Measurements from ENCODE around the gene TAOK1.

Gene TAOK1

DNA sequence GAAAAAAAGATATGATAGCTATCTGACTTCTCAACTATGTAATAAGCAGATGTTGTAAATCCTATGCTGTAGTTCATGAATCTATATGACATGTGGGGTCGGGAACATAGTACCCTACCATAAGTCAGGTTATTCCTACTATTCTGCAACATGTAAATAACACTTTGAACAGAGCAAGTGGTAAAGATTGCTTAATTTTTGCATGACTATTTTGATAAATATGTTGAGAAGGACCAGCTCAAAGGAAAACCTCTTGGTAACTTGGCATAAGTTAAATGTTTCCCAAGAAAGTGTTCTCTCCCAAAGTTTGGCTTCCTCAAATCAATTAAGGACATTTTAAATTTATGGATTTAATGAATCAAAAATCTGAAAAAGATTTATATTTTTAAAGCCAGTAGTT lies 114.5 kb downstream of the TAOK1 start:
- TF ChIP-seq CEBPB (IDR thresholded peaks at IDR 0.05) (no peak), TCF12 (IDR thresholded peaks at IDR 0.05; ENCODE audit: low read depth) (no peak), FOXM1 (IDR thresholded peaks at IDR 0.05; ENCODE audit: borderline replicate concordance, low read depth) (no peak), RAD21 (IDR thresholded peaks at IDR 0.05; ENCODE audit: low read depth) (no peak), ZBTB7A (IDR thresholded peaks at IDR 0.05; ENCODE audit: low read depth) (no peak), TAF1 (IDR thresholded peaks at IDR 0.05; ENCODE audit: low read depth) (no peak), EP300 (IDR thresholded peaks at IDR 0.05; ENCODE audit: borderline replicate concordance) (no peak), TEAD4 (IDR thresholded peaks at IDR 0.05) (no peak), NFIC (IDR thresholded peaks at IDR 0.05) (no peak), YY1 (IDR thresholded peaks at IDR 0.05; ENCODE audit: low read depth) (no peak), CREB1 (IDR thresholded peaks at IDR 0.05; ENCODE audit: low read depth) (no peak), EGR1 (IDR thresholded peaks at IDR 0.05) (no peak)
- TF ChIP-seq, protein P1, sequence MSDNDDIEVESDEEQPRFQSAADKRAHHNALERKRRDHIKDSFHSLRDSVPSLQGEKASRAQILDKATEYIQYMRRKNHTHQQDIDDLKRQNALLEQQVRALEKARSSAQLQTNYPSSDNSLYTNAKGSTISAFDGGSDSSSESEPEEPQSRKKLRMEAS (IDR thresholded peaks at IDR 0.05), result no peak
- TF ChIP-seq, protein P2, sequence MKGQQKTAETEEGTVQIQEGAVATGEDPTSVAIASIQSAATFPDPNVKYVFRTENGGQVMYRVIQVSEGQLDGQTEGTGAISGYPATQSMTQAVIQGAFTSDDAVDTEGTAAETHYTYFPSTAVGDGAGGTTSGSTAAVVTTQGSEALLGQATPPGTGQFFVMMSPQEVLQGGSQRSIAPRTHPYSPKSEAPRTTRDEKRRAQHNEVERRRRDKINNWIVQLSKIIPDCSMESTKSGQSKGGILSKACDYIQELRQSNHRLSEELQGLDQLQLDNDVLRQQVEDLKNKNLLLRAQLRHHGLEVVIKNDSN (IDR thresholded peaks at IDR 0.05), result no peak
- TF ChIP-seq, protein P3, sequence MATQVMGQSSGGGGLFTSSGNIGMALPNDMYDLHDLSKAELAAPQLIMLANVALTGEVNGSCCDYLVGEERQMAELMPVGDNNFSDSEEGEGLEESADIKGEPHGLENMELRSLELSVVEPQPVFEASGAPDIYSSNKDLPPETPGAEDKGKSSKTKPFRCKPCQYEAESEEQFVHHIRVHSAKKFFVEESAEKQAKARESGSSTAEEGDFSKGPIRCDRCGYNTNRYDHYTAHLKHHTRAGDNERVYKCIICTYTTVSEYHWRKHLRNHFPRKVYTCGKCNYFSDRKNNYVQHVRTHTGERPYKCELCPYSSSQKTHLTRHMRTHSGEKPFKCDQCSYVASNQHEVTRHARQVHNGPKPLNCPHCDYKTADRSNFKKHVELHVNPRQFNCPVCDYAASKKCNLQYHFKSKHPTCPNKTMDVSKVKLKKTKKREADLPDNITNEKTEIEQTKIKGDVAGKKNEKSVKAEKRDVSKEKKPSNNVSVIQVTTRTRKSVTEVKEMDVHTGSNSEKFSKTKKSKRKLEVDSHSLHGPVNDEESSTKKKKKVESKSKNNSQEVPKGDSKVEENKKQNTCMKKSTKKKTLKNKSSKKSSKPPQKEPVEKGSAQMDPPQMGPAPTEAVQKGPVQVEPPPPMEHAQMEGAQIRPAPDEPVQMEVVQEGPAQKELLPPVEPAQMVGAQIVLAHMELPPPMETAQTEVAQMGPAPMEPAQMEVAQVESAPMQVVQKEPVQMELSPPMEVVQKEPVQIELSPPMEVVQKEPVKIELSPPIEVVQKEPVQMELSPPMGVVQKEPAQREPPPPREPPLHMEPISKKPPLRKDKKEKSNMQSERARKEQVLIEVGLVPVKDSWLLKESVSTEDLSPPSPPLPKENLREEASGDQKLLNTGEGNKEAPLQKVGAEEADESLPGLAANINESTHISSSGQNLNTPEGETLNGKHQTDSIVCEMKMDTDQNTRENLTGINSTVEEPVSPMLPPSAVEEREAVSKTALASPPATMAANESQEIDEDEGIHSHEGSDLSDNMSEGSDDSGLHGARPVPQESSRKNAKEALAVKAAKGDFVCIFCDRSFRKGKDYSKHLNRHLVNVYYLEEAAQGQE (IDR thresholded peaks at IDR 0.05; ENCODE audit: low read depth), result no peak

DNA sequence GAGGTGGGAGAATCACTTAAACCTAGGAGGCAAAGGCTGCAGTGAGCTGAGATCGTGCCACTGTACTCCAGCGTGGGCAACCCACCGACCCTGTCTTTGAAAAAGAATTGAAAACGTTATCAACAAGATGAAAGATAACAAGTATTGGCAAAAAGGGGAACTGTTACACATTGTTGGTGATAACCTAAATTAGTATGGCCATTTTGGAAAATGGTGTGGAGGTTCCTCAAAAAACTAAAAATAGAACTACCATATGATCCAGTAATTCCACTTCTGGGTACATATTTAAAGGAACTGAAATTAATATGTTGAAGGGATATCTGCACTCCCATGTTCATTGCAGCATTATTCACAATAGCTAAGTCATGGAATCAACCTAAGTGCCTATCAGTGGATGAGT lies 115.7 kb downstream of the TAOK1 start:
- TF ChIP-seq, protein P1 (IDR thresholded peaks at IDR 0.05), result no peak
- TF ChIP-seq CREB1 (IDR thresholded peaks at IDR 0.05; ENCODE audit: low read depth) (no peak), TAF1 (IDR thresholded peaks at IDR 0.05; ENCODE audit: low read depth) (no peak), NFIC (IDR thresholded peaks at IDR 0.05) (no peak)
- TF ChIP-seq, protein P3 (IDR thresholded peaks at IDR 0.05; ENCODE audit: low read depth), result no peak
- TF ChIP-seq, protein P2 (IDR thresholded peaks at IDR 0.05), result no peak

DNA sequence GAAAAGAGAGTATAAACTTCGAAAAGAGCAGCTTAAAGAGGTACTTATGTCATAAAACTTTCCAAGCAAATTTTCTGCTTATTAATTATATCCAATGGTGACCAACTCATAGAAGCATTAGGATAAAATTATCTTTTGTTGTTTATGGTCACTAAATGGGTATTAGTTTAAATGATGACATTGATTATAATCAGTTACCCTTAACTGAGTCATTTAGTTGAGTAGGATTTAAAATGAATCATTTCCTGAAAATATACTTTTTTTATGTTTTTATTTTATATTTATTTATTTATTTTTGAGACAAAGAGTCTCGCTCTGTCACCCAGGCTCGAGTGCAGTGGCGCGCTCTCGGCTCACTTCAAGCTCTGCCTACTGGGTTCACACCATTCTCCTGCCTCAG lies 120.8 kb downstream of the TAOK1 start:
- no peak for TF ChIP-seq TCF12 (IDR thresholded peaks at IDR 0.05; ENCODE audit: low read depth)
- TF ChIP-seq ZBTB7A (IDR thresholded peaks at IDR 0.05; ENCODE audit: low read depth), result no peak

DNA sequence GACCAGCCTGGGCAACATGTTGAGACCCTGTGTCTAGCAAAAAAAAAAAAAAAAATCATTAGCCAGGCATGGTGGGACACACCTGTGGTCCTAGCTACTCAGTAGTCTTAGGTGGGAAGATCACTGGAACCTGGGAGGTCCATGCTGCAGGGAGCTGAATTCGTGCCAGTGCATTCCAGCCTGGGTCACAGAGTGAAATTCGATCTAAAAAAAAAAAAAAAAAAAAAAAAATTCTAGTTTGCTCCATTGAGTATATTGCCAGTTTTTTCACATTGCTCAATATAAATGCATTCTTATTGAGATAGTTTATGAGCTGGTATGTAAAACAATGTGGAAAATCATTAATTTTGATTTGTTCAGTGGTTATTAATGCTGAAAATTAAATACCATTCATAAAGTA lies 124.6 kb downstream of the TAOK1 start:
- TF ChIP-seq, protein P1 (IDR thresholded peaks at IDR 0.05), result no peak
- 0 out of 2 replicates have a peak, but pooled peaks have one; percentile 37 for TF ChIP-seq TCF12 (IDR thresholded peaks at IDR 0.05; ENCODE audit: low read depth)
- TF ChIP-seq YY1 (IDR thresholded peaks at IDR 0.05; ENCODE audit: low read depth), result no peak
- TF ChIP-seq CREB1 (IDR thresholded peaks at IDR 0.05; ENCODE audit: low read depth), result no peak
- no peak for TF ChIP-seq ZBTB7A (IDR thresholded peaks at IDR 0.05; ENCODE audit: low read depth)
- peak; percentile 53; the same call in 1 of the 2 replicates for TF ChIP-seq CEBPB (IDR thresholded peaks at IDR 0.05)
- no peak for TF ChIP-seq TAF1 (IDR thresholded peaks at IDR 0.05; ENCODE audit: low read depth)
- TF ChIP-seq TEAD4 (IDR thresholded peaks at IDR 0.05), result peak; percentile 79
- TF ChIP-seq NFIC (IDR thresholded peaks at IDR 0.05), result peak; percentile 50; the same call in 1 of the 2 replicates

DNA sequence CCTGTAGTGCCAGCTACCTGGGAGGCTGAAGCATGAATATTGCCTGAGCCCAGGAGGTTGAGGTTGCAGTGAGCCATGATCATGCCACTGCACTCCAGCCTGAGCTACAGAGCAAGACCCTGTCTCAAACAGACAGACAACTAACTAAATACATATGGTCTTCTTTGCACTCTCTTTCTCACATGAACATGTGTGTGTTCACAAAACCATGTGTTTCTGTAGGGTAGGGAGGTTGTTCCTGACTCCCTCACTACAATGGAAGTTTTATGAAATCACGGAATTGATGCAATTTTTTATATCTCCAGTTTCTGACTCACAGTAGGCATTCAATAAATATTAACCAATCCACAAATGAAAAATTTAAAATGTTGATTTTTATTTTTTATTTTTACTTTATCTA lies 128.2 kb downstream of the TAOK1 start:
- TF ChIP-seq CEBPB (IDR thresholded peaks at IDR 0.05) (no peak), FOXM1 (IDR thresholded peaks at IDR 0.05; ENCODE audit: borderline replicate concordance, low read depth) (no peak), TAF1 (IDR thresholded peaks at IDR 0.05; ENCODE audit: low read depth) (no peak), TCF12 (IDR thresholded peaks at IDR 0.05; ENCODE audit: low read depth) (no peak), EP300 (IDR thresholded peaks at IDR 0.05; ENCODE audit: borderline replicate concordance) (no peak)

DNA sequence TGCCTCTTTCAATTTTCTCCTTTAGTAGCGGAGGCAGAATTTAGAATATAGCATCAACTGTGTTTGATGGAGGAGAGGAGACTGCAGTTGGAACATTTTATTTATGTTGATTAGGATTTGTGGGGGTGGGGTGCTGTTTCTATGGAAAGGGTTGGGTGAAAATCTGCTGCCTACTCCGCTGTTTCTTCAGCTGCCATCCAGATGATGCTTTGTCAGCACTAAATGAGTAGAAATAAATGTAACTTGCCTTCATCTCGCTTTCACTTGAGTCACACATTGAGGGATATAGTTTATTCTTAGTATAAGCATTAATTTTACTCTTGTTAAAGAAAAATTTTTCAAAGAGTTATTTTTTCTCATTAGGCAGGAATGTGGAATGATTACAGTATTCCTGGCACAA lies 134.5 kb downstream of the TAOK1 start:
- TF ChIP-seq ZBTB7A (IDR thresholded peaks at IDR 0.05; ENCODE audit: low read depth) (no peak), EP300 (IDR thresholded peaks at IDR 0.05; ENCODE audit: borderline replicate concordance) (no peak), TCF12 (IDR thresholded peaks at IDR 0.05; ENCODE audit: low read depth) (no peak), RAD21 (IDR thresholded peaks at IDR 0.05; ENCODE audit: low read depth) (no peak), CREB1 (IDR thresholded peaks at IDR 0.05; ENCODE audit: low read depth) (no peak)
- TF ChIP-seq, protein P2 (IDR thresholded peaks at IDR 0.05), result no peak
